ENCODE results near the gene COL5A3.
"Not testable (repeated sequence)": the region's sequence is repeated elsewhere in the genome, so short reads cannot be mapped to it uniquely, and the experiment has no call there.

COL5A3 gene

GRCh38 chr19:9937001-9937411 is 73.3 kb downstream of the COL5A3 start:
- no peak for DNase-seq (ENCODE audit: low spot score)

DNA sequence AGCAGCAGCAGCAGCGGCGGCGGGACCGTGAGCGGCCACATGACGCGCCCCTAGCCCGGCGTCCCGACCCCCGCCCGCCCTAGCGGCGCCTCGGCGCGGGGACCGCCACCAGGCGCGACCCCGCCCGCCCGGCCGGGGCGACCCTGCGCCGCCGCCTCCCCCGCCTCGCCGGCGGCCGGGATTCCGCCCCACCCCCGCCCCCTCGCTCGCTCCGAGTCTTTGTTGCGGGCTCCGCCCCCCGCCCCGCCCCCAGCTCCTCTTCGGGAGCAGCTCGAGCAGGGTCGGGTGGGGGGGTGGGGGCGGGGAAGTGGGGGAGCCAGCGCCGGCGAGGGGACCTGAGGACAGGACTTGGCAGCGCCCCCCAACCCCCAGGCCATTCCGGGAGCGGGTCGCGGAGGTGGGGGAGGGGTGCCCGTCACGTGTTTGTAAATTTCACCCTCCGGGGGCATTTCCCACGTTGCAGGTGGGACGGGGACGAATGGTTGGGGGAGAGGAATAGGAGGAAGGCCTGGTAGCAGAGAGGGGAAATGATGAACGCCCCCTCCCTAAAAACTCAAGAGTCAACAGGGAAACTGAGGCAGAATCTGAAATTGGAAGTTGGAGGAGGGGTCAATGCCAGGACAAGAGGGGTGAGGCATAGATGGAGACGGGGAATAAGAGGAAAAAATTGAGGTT is 73.8 kb downstream of the COL5A3 start, which contains the start of gene OLFM2:
Gene OLFM2, minus strand, starts transcription at position 190 of the 675 bp plus-strand sequence. Its CDS starts 149 bp downstream, at position 41.
- DNase-seq (ENCODE audit: low spot score) = no peak

GRCh38 chr19:9935506-9936325 is 74.6 kb downstream of the COL5A3 start:
- DNase-seq (ENCODE audit: low spot score) = no peak

- DNase-seq (ENCODE audit: low spot score) = peak; percentile 66
These were observed 76.0 kb downstream of the COL5A3 start for GRCh38 chr19:9934132-9934950.

DNA sequence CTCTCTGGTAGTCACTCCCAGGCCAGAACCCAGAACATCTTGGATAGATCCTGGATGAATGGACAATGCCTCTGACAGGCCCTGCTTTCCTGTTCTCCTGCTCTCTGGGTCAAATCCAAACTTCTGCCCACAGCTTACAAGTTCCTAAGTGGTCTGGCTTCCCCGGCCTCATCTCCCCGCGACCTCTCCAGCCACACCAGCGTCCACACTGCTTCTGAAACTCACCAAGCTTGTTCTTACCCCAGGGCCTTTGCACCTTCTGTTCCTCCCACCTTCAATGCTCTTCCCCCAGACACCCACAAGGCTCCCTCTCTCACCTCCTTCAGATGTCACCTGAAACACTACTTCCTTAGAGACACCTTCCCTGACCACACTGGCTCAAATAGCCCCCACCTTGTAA is 77.5 kb downstream of the COL5A3 start:
- no peak for DNase-seq (ENCODE audit: low spot score)

DNA sequence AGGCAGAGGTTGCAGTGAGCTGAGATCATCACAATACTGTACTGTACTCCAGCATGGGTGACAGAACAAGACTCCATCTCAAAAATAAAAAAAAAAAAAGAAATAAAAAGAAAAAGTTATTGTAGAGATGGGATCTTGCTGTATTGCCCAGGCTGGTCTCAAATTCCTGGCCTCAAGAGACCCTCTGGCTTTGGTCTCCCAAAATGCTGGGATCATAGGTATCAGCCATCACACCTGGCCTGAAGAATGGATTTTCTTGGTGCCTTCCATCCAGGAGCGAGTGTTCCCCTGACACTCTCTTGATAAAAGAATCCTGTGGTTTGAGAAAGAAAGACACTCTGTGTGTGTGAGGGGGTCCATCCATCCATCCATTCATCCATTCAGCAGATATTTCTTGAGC is 78.7 kb downstream of the COL5A3 start:
- no peak for DNase-seq (ENCODE audit: low spot score)

- no peak for DNase-seq (ENCODE audit: low spot score)
These were observed 86.9 kb downstream of the COL5A3 start for GRCh38 chr19:9923440-9923839.

DNA sequence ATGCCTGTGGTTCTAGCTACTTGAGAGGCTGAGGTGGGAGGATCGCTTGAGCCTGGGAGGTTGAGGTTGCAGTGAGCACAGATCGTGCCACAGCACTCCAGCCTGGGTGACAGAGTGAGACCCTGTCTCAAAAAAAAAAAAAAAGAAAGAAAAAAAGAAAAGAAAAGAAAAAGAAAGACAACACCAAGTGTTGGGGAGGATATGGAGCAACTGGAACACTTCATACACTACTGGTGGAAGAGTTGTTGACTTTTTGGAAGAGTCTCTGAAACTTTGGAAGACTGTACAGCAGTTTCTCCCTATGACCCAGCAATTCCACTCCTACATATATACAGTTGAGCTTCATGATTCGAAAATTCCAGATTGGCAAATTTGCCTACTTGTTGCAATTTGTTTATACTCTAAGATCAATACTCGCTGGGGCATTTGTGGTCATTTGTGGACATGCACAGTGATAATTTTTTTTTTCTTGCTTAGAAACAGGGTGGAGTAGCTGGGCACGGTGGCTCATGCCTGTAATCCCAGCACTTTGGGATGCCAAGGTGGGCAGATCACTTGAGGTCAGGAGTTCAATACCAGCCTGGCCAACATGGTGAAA is 87.4 kb downstream of the COL5A3 start:
- DNase-seq (ENCODE audit: low spot score) = not testable (repeated sequence)

GRCh38 chr19:9917321-9917720 is 93.0 kb downstream of the COL5A3 start:
- DNase-seq (ENCODE audit: low spot score) = no peak

- DNase-seq (ENCODE audit: low spot score) = no peak
These were observed 93.6 kb downstream of the COL5A3 start for GRCh38 chr19:9916719-9917118.

DNA sequence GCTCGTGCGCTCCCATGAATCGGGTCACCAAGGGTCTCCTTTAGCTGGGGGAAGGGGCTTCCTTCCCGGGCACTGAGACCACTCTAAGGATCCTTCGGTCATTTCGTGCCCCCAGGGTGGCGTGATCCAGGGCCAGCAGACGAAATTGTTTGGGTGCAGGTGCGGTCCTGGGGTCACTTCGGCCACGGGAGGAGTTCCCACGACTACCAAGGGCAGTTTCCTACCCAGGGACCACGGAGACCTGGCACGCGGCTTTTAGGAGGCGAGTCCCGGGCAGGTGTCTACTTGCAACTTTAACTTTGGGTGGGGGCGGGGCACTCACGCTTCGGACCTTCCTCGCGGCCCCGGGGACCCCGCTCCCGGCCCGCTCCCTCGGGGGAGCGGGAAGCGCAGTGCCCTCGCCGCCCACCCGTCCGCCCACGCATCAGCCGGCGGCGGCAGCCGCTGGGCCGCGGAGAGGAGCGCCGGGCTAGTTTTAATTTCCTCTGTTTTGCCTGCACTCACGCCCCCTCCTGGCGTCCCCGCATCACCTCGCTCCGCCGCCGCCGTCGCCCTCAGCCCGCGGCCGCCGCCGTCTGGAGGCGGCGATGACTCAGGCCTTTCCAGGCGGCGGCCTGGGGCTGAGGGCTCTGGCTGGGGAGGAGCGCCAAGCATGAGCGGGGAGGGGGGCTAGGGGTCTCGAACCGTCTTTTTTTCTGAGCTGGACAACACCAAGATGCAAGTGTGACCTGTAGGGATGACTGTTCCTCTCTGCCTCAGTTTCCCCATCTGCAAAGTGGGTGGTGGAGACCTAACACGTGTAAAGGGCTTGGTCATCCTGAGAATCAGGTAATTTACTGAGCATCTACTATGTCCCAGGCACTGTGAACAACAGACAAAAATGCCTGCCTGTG is 95.7 kb downstream of the COL5A3 start:
- DNase-seq (ENCODE audit: low spot score) = peak; percentile 85

DNA sequence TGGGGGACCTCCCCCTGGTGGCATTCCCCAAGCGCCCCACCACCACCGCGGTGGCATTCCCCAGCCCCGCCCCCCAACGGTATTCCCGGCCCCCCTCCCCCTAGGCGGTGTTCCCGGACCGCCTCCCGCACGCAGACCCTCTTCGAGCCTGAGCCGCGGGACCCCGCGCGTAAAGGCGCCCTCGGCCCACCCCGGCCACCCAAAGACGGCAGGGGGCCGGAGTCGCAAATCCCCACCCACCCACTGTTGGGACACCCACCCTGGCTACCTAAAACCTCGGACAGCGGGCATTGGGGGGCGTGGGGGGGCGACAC is 96.3 kb downstream of the COL5A3 start:
- DNase-seq (ENCODE audit: low spot score) = no peak

GRCh38 chr19:9913237-9914000 is 96.9 kb downstream of the COL5A3 start:
- DNase-seq (ENCODE audit: low spot score) = no peak

DNA sequence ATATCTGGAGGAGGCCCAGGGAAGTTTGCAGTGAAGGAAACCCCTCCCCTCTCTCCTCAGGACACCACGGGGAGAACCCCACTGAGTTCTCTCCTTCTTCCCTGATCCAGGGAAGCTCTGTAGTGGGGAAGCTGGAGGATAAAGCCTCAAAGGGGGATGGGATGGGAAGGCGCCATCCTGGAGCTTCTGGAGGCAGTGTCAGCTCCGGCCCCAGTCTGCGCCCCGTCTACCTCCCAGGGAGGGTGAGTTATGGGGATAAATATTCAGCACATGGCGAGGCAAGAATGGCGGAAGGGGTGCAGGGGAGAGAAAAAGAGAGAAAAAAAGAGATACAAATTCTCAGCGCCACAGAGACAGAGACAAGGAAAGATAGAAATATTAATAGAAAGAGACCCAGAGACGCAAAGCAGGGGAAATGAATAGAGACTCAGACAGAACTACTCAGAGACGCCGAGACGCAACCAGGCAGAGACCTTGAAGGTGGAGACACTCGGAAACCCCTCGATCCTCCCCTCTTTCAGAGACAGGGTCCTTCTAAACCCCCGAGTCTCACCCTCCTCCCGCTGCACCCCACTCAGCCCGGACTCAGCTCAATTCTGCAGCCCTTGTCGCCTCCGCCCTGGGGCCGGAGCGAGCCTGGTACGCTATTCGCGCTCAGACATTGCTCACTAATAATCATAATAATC is 97.6 kb downstream of the COL5A3 start:
- no peak for DNase-seq (ENCODE audit: low spot score)

DNA sequence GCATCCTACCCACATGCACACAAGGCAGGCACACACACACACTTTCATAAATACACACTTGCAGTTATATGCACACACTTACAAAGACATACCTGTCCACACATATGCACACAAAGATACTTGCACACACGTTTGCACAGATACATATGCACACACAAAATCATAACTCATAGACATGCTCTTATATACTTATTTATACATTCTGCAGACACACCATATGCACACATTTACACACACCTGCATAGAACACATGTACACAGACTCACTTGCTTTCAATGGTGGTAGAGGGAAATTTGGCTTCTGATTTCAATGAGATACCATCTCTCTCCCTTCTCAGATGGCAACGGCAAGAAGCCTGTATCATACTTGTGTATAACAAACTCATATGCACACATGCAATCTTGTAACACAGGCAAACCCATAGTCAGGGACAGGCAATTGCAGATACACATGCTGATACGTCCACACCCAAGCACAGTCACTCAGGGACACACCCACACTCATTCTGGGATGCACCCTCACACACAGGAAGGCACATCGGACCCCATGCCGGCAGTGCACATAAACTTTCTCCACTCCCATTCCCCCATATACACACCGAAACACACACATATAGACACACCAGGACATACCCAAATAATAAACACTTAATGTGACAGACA is 98.6 kb downstream of the COL5A3 start:
- no peak for DNase-seq (ENCODE audit: low spot score)

DNA sequence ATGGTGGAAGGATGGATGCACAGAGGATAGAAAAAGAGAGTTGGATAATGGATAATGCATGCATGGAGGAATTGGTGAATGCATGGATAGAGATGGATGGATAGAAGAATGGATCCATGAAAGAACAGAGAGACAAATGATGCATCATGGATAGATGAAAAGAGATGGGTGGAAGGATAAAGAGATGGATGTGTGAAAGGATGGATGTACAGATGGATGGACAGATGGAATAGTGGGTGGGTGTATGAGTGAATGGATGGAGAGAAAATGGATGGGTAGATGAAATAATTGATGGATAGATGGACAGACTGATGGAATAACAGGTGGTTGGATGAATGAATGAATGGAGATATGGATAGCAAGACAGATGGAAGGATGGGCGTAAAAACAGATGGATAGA is 99.7 kb downstream of the COL5A3 start:
- DNase-seq (ENCODE audit: low spot score) = no peak

Data from kidney capillary endothelial cell (primary cell).